GM21529 (cell line): ENCODE results near the gene RPLP2.

Experiments
- ATAC-seq: cut with Tn5 transposase; IDR thresholded peaks from one replicate; pipeline ENCODE4 v1.9.1; 2021; ENCODE audit not compliant: unreplicated experiment

The RPLP2 gene

GRCh38 chr11:802693-803466 is 6.9 kb upstream of the RPLP2 start:
- no peak for ATAC-seq

DNA sequence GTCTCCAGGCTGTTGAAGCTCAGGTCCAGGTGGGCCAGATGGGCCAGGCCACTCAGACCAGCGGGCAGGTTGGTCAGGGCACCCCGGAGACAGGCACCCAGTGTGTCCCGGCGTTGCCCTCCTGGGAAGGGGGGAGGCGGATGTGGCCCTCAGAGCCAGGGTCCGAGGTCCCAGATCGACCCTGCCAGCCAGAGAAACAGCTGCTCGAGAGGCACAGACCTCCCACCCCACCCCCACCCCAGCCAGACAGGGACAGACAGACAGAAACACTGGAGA is 6.4 kb upstream of the RPLP2 start:
- ATAC-seq = no peak

GRCh38 chr11:803770-804598 is 5.8 kb upstream of the RPLP2 start:
- ATAC-seq = no peak

DNA sequence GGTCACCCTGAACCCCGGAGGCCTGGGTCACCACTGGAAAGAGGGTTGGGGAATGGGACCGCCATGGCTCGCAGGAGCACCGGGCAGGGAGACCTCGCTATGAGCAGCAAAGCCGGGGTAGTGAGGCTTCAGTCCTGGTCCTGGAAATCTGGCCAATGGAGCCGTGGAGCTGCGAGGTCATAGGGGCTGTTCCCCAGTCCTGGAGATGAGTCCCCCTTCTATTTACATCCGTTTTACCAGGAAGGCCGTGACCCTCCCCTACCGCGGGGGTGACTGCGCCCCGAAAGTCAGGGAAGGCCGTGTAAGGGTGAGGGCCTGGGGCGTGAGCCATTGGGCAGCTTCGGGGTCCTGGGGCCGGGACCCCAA is 5.2 kb upstream of the RPLP2 start:
- ATAC-seq = no peak

- ATAC-seq = peak; percentile 1
These were observed 1.1 kb upstream of the RPLP2 start for GRCh38 chr11:808427-809286.

- ATAC-seq = no peak
These were observed 337 bp downstream of the RPLP2 start for GRCh38 chr11:810040-810567.

DNA sequence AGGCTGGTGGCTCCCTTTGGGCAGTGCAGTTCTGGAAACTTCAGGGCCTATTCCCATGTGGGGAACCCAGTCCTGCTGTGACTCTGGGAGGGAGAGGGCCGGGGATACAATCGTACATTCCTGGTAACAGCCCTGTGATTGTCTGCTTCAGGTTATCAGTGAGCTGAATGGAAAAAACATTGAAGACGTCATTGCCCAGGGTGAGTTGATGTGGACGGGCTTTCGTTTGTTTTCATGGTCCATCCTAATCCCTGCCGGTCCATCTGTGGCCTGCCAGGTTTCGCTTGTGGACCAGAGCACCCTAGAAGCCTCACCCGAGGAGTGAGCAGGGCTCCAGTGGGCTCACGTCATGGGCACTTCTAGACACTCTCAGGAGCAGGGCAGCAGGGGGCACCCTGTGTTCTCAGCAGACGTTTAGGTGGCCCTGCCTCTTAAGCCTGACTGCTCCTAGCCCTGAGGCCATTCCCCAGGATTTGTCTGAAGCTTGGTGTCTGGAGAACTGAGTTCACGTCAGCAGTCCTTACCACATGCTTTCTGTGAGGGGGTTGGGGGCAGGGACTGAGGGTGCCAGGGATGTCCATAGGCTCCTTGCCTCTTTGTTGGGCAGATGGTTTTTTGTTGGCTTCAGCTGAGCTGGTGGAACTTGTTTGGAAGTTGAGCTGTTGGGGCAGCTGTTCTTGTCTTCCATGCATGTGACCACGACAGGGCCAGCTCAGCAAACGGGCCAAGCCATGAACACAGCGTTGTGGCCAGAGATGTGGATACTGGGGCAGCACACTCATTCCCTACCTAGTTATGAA is 1.9 kb downstream of the RPLP2 start:
- no peak for ATAC-seq

DNA sequence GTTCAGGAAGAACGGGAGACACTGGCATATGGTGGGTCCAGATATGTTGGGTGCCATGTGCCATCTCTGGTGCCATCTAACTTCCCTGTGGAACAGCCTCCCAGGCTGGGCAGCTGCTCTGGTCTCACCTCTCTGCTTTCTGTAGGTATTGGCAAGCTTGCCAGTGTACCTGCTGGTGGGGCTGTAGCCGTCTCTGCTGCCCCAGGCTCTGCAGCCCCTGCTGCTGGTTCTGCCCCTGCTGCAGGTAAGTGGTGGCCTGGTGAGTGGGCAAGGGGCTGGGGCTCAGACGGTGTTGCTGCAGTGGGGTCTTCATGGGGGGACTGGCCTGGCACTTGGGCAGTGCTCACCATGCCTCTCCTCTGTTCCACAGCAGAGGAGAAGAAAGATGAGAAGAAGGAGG is 2.6 kb downstream of the RPLP2 start:
- ATAC-seq = no peak

- ATAC-seq = no peak
These were observed 3.3 kb downstream of the RPLP2 start for GRCh38 chr11:813072-813455.

DNA sequence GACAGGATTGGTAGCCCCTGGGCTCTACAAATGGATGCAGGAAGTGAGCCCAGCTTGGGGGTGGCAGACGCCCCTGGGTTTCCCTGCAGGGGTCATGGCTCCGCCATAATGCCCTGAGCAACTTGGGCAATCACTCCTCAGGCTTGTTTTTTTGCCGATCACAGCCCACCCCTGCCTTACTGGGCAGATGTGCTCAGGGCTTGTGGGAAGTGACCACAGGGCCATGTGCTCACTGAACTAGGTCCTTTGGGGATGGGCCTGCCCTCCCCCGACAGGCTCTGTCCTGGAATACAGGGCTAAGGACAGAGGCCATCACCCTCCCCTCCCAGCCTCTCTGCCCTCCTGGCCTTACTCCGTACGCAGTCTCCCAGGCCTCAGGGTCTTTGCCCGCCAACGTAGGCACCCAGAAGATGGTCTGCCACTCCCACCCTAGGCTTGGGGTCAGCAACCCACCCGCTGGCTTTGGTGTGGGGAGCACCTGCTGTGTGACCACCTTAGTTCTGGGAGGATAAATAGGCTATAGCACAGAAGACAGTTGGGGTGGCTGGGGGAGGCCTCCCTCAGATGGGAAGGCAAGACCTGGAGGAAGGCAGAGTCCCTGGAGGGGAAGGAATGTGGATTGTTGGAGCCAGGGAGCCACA is 3.8 kb downstream of the RPLP2 start:
- ATAC-seq = no peak

- no peak for ATAC-seq
These were observed 6.1 kb downstream of the RPLP2 start for GRCh38 chr11:815675-816432.

- ATAC-seq = no peak
These were observed 6.6 kb downstream of the RPLP2 start for GRCh38 chr11:816433-816779.

- no peak for ATAC-seq
These were observed 8.8 kb downstream of the RPLP2 start, which contains the start of gene PNPLA2 for GRCh38 chr11:818396-819128. Gene PNPLA2 (plus strand): TSS chr11:818914. CDS start chr11:819719, 805 bp downstream.

GRCh38 chr11:819129-819931 is 9.6 kb downstream of the RPLP2 start:
- peak; percentile 62 for ATAC-seq

- ATAC-seq = peak; percentile 69
These were observed 10.3 kb downstream of the RPLP2 start for GRCh38 chr11:819943-820649.

- no peak for ATAC-seq
These were observed 11.1 kb downstream of the RPLP2 start for GRCh38 chr11:820655-821511.
